ENCODE results near the gene CDK16.

Gene CDK16

DNA sequence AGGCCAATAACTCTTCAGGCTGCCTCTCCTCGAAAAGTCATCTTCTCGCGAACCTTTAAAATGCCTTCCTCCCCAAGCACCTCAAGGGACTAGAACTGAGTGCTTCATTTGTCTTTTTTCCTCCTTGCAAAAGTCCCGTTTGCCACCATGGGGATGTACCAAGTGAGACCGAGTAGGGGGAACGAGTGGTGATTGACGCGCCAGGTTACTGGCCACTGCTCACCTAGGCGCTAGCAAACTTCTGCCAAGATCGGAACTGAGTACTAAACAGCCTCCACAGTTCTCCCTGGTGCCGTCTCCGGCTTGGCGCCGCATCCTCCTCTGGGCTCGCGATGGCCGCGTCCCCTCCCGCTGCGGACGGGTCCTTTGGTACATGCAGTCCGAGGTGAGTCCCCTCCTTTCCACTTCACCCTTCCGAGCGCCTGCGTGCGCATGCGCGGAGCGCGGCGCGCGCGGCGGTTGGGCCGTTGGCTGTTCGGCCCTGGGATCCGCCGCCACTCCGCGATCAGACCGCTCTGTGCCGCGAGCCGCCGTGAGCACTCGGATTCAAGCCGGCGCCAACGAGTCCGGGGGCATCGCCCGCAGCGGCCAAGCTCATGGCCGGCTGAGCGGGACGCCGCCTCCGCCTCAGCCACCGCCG is at the start of gene CDK16:
Gene CDK16, plus strand, starts transcription at position 402 of the 640 bp plus-strand sequence. CDS start 4,877 bp downstream, outside the sequence.
- DNase-seq (ENCODE audit: low spot score) = peak; percentile 71

GRCh38 chrX:47169273-47169672 is 49.2 kb upstream of the CDK16 start:
- DNase-seq (ENCODE audit: low spot score) = no peak

DNA sequence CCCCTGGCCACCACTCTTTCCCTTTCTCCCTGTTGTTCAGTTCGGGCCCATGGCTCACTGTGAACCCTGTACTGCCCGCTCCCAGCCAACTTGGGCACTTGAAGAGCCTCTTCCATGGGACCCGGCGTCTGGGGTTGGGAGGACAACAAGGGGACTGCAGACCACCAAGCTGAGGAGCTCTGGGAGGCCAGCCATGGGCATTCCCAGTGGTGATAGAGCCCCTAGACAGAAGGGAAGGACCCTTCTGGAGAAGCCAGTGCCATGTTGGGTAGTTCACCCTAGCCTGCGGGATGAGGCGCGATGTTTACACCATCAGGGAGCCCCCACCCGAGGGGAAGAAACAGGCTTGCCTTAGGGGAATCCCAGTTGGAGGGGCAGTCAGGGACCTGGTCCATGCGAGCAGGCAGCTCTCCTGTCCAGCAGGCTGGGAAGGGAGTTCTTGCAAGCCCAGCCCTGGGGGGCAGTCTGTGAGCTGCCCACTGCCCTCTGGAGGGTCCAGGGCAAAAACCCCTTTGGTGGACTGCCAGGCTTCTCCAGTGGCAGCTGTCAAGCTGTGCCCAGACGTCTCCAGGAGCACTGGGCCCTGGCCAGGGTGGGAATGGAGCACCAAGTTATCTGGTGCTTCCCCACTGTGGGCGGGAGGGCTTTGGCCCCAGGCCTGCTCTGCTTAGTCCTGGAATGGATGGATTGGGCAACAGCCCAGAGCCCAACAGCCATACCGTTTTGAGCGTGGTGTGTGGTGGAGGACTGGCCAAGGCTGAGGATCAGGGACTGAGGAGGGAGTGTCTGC is 48.6 kb upstream of the CDK16 start:
- no peak for DNase-seq (ENCODE audit: low spot score)

GRCh38 chrX:47170861-47171692 is 47.4 kb upstream of the CDK16 start:
- DNase-seq (ENCODE audit: low spot score) = no peak

GRCh38 chrX:47171996-47172395 is 46.5 kb upstream of the CDK16 start:
- DNase-seq (ENCODE audit: low spot score) = no peak

DNA sequence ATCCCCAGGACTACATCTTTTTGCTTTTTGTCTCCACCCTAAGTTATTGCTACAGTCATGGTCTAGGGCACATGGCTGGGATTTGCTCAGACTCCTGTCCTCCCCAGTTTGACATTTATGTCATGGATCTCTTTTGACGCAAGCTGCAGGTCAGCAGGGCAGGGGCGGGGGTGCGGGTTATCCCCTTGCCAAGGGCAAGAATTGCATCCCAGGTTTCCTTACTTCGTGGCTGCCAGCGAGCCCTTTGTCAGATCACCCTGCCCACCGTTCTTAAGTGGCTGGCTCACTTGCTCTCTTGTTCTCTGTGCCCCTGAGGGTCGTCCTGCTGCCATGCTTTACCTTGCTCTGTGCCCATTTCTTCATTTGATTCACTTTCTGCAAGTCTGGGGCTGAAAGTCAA is 45.9 kb upstream of the CDK16 start:
- no peak for DNase-seq (ENCODE audit: low spot score)

DNA sequence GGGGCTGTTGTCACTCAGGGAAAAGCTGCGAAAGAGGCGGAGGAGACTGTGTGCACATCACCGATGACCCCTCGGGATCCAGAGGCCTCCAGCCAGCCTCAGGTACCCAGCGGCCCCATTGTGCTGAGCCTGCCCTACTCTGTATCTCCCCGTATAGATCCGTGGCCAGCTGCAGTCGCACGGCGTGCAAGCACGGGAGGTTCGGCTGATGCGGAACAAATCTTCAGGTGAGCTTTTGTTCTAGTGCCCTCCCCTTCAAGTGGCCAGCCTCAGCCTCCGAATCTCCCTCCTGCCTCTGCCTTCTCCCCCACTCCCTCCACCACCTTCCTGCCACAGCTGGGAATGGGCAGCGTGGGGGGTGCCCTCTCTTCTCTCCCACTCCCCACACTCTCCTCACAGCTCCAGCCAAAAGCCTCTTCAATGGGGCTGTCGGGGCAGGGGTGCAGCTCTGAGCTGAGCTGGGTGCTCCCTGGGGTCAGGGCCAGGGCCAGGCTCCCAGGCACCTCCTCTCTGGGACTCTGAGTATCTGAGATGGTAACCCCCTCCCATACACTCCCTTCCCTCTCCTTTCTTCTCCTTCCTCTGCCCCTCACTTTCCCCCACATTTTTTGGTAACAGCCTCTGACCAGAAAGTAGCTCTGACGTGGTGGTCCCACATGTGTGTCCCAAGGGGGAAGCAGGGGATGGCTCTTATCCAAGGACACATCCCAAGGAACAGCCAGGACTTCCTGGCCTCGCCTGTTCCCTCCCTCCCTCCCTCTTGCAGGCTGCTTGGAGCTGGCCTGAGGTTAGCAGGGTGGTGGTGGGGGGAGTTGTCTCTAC is 45.3 kb upstream of the CDK16 start:
- no peak for DNase-seq (ENCODE audit: low spot score)

DNA sequence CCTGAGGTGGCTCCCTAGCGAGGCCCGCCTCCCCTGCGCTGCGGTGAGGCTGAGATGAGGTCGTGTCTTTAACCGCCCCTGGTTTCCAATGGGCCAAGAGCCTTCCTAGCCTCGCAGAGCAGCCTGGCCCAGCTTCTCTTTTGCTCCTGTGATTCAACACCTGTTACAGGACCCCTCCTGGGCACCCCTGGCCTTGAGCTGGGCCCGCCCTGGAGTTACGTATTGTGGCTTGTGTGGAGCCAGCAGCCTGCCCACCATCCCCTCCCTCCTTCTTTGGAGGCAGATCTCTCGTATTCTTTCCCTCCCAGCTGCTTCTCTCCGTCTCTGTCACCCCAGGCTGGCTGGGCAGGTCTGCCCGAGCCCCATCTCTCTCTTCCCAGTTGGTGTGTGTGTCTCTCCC is 44.1 kb upstream of the CDK16 start:
- no peak for DNase-seq (ENCODE audit: low spot score)

GRCh38 chrX:47174846-47175587 is 43.5 kb upstream of the CDK16 start:
- DNase-seq (ENCODE audit: low spot score) = no peak

DNA sequence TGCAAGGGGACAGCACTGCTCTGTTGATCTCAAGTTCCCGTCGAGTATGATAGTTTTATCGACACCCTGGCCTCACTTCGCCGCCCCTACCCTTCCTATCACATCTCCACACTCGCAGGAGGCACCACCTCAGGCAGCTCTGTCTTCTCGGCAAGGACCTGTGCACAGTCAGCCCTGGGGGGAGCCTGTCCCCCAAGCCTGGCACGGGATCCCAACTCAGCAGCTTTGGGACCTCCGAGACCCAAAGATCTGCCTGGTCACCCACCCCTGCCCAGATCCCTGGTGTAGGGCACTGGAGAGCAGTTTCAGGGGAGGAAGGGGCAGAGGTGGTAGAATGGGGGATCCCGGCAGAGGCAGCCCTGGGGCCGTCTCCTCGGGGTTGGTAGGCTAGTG is 42.9 kb upstream of the CDK16 start:
- DNase-seq (ENCODE audit: low spot score) = no peak

DNA sequence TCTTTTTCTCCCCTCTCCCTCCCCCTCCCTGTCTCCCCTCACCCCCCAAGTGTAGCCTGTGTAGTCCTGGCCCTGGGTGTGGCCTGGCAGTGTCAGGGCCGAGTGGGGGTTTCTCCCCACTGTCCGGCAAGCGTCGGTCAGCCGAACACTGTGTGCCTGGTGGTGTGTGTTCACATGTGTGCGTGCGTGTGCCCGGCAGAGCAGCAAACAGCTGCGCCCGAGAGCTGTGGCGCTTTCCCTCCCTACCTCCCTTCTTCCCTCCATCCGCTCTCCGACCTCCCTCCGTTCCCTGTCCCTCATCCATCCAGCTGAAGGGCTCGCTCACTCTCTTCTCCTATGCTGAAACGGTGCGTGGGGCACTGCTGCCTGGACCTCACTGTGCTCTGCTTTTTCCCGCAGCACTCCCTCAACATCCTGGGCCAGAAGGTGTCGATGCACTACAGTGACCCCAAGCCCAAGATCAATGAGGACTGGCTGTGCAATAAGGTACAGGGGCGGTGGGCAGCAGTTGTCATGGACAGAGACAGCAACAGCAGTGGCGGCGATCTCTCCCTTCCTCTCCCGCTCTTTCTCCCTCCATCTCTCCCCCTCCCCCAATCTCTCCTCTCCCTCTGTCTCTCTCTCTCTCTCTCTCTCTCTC is 42.3 kb upstream of the CDK16 start:
- no peak for DNase-seq (ENCODE audit: low spot score)

- DNase-seq (ENCODE audit: low spot score) = no peak
Measured at GRCh38 chrX:47177079-47177478, 41.4 kb upstream of the CDK16 start.

DNA sequence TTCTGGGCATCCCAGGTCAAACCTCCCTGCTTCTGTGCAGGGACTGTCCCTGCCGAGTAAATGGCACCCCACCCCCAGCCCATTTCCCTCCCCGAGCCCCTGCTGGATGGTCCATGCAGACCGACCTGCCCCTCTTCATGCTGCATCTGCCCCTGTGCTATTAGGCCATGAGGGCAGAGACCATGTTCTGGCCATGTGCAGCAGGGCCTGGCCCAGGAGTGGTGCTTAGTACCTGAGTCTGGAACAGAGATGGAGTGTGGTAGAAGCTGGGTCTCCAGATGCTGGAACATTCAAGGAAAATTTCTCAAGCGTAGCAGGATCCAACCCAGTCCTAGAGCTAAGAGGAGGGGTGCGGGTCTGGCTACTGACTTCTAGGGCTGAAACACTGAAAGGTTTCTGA is 40.1 kb upstream of the CDK16 start:
- no peak for DNase-seq (ENCODE audit: low spot score)

DNA sequence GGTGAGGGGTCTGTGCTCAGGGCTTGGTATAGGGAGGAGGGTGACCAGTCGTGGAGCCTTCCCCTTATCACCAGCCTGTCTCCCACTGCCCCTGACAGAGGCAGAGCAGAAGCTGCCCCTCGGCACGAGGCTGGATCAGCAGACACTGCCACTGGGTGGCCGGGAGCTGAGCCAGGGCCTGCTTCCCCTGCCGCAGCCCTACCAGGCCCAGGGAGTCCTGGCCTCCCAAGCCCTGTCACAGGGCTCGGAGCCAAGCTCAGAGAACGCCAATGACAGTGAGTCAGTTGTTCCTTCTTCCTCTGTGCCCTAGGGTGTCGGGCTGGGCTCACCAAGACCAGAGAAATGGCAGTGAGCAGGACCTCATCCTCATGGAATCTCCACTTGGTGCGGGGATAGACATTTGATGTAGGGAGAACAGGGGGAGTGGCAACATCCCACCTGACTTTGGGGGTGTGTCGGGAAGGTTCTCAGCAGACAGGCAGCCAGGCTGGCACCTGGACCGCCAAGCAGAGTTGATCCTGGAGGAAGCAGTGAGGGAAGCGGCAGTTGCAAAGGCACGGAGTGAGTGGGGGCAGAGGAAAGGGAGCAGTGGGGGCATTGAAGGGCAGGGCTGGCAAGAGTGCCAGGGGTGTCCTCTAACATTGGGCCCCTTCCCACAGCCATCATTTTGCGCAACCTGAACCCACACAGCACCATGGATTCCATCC is 39.1 kb upstream of the CDK16 start:
- no peak for DNase-seq (ENCODE audit: low spot score)

DNA sequence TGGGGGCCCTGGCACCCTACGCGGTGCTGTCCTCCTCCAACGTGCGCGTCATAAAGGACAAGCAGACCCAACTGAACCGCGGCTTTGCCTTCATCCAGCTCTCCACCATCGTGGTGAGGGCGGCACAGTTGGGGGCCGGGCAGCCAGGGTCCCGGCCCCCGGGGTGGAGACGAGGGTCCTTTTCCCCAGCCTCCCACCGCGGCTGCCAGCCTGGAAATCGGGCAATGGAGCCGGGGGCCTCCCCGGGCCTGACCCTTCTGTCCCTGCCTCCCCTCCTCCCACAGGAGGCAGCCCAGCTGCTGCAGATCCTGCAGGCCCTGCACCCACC is 38.6 kb upstream of the CDK16 start:
- DNase-seq (ENCODE audit: low spot score) = no peak

DNA sequence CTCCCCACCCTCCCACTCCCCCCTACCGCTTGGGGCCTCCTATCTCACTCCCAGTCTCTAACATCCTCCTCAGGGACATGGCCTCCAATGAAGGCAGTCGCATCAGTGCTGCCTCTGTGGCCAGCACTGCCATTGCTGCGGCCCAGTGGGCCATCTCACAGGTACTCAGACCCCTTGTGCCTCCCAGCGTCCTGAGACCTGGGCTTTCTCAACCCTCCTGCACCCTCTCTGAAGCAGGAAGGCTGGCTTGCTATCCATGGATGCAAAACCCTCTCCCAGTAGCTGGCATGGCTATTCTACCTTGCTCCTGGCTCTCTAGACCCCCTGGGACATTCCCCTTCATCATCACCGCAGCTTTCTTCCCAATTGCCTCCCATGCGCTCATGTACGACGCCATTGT is 38.1 kb upstream of the CDK16 start:
- no peak for DNase-seq (ENCODE audit: low spot score)

- no peak for DNase-seq (ENCODE audit: low spot score)
Measured at GRCh38 chrX:47181301-47181700, 37.2 kb upstream of the CDK16 start.

DNA sequence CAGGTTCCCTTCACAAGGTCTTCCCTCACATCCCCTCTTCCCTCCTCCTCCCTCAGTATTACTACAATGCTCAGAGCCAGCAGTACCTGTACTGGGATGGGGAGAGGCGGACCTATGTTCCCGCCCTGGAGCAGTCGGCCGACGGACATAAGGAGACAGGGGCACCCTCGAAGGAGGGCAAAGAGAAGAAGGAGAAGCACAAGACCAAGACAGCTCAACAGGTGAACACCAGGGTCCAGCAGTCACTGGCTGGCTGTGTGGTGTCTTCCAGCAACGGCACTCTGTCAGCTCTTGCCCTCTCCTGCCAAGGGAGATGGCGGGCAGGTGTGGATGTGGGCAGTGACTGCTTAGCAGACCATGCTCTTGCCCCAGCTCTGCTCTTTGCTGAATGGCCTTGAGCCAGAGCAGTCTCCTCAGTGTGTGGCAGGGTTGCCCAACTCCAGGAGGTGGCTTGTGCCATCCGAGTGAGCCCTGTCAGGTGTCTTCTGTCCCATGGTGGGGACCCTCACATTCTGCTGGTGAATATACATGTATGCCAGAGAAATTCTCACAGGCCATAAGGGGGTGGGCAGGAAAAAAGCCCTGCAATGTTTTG is 36.3 kb upstream of the CDK16 start:
- DNase-seq (ENCODE audit: low spot score) = no peak

DNA sequence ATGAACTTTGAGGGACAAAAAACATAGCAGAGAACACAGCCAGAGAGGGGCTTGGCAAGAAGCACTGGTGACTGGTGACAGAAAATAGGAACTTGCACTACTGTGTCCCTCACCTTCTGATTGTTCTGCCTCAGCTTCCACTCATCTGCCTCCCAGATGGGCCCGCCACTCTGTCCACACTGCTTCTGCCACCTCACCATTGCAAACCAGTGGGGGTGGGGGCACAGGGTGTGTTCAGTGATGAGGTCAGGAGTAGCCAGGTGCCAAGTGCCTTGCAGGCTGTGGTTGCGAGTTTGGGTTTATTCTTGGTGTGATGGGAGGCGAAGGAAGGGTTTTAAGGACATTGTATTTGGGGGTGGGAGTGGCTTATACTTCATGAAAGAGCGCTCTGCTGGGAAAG is 34.0 kb upstream of the CDK16 start:
- DNase-seq (ENCODE audit: low spot score) = no peak

DNA sequence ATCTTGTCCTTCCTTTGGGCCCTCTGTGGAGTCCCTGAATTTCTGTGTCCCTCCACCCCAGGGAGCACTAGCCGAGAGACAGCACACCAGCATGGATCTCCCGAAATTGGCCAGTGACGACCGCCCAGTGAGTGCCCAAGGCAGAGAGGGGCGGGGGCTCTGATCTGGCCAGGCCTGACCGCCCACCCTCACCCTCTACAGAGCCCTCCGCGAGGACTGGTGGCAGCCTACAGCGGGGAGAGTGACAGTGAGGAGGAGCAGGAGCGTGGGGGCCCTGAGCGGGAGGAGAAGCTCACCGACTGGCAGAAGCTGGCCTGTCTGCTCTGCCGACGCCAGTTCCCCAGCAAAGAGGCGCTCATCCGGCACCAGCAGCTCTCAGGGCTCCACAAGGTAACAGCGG is 33.2 kb upstream of the CDK16 start:
- DNase-seq (ENCODE audit: low spot score) = no peak

Measured in HuH-7 (cell line).